H1 (cell line): ENCODE data around the gene FGF6. TPM values are rescaled to one million over a fixed set of nuclear protein-coding genes. Genes with fewer than 3 reads are reported as not detected.

ENCODE experiments used
- CTCF ChIA-PET: fragments of 300-600 bp; sonication (Branson Sonifier 250); formaldehyde crosslinking; loops from one replicate; lab custom pipeline; 2021; ENCODE audit not compliant: partially characterized antibody; lab: Charles Lee
- POLR2A ChIA-PET: fragments of 300-600 bp; sonication (Branson Sonifier 250); formaldehyde crosslinking; loops from one replicate; lab custom pipeline; 2021; ENCODE audit warnings: inconsistent platforms; ENCODE audit not compliant: partially characterized antibody; lab: Charles Lee
- DNase-seq, 2 experiments: peaks; one replicate each; pipeline versions ENCODE4 v3.0.0 to v3.0.0-alpha.2; 2010 to 2022; ENCODE audit warnings: low spot score in 2 of 2, low read depth in 1 of 2, mixed read lengths in 1 of 2
- FAIRE-seq: peaks from 2 replicates; lab custom pipeline; 2011; peaks lifted over from hg19 to GRCh38; lab: Jason Lieb, UNC
- H2AFZ ChIP-seq: 2 replicates; pipeline ENCODE4 v1.8.1; 2012; ENCODE audit warnings: low read length, inconsistent platforms
- H2AK5ac ChIP-seq: 2 replicates; pipeline ENCODE4 v1.6.1; 2013; ENCODE audit warnings: low read depth, low read length
- H2BK120ac ChIP-seq: replicated peaks from 2 replicates; pipeline ENCODE3; 2013; ENCODE audit warnings: low read depth, low read length, inconsistent platforms
- H2BK12ac ChIP-seq: 2 replicates; pipeline ENCODE4 v1.6.1; 2013; ENCODE audit warnings: low read depth, low read length
- H2BK15ac ChIP-seq: 2 replicates; pipeline ENCODE4 v1.6.1; 2013; ENCODE audit warnings: low read length
- H2BK20ac ChIP-seq: 2 replicates; pipeline ENCODE4 v1.6.1; 2013; ENCODE audit warnings: low read length
- H2BK5ac ChIP-seq: 2 replicates; pipeline ENCODE4 v1.6.1; 2013; ENCODE audit warnings: low read depth, low read length
- H3K14ac ChIP-seq: 2 replicates; pipeline ENCODE4 v1.6.1; 2013; ENCODE audit warnings: inconsistent platforms; ENCODE audit not compliant: insufficient read length
- H3K18ac ChIP-seq: 2 replicates; pipeline ENCODE4 v1.6.1; 2013; ENCODE audit warnings: low read length; ENCODE audit errors: extremely low read depth
- H3K23ac ChIP-seq: 2 replicates; pipeline ENCODE4 v1.6.1; 2013; ENCODE audit warnings: inconsistent platforms; ENCODE audit not compliant: insufficient read length
- H3K23me2 ChIP-seq: 2 replicates; pipeline ENCODE4 v1.6.1; 2013; ENCODE audit warnings: low read depth, low read length
- H3K27ac ChIP-seq: 2 replicates; pipeline ENCODE4 v1.6.1; 2011; ENCODE audit warnings: low read depth, low read length, inconsistent platforms
- H3K27me3 ChIP-seq, 4 experiments: replicated peaks in 1 of 4; 1 replicate in 1 of 4; 2 replicates in 3 of 4; pipeline versions ENCODE4 v1.6.1 to v1.8.1; 2011 to 2013; ENCODE audit warnings: low read length in 3 of 4, mild to moderate bottlenecking in 3 of 4, inconsistent platforms in 2 of 4, mixed read lengths in 2 of 4, moderate library complexity in 1 of 4; ENCODE audit not compliant: control insufficient read depth in 3 of 4, insufficient read depth in 3 of 4; ENCODE audit errors: extremely low read depth in 1 of 4
- H3K36me3 ChIP-seq, 4 experiments: 2 replicates each; pipeline versions ENCODE4 v1.6.1 to v1.8.1; 2011 to 2013; ENCODE audit warnings: mild to moderate bottlenecking in 4 of 4, low read length in 3 of 4, moderate library complexity in 2 of 4, control low read depth in 1 of 4, inconsistent platforms in 1 of 4; ENCODE audit not compliant: insufficient read depth in 4 of 4, control insufficient read depth in 2 of 4
- H3K4ac ChIP-seq: replicated peaks from 2 replicates; pipeline ENCODE3; 2013; ENCODE audit warnings: low read length, low read depth, mixed read lengths, inconsistent platforms; ENCODE audit not compliant: insufficient read length
- H3K4me1 ChIP-seq, 4 experiments: replicated peaks in 1 of 4; 1 replicate in 1 of 4; 2 replicates in 3 of 4; pipeline versions ENCODE4 v1.6.1 to v1.8.1; 2011 to 2013; ENCODE audit warnings: low read length in 3 of 4, inconsistent platforms in 2 of 4, mixed read lengths in 1 of 4; ENCODE audit not compliant: insufficient read depth in 4 of 4, control insufficient read depth in 3 of 4
- H3K4me2 ChIP-seq, 2 experiments: 2 replicates each; pipeline versions ENCODE4 v1.6.1 to v1.8.1; 2011 to 2013; ENCODE audit warnings: low read depth in 2 of 2, low read length in 2 of 2, control low read depth in 1 of 2, inconsistent platforms in 1 of 2, mild to moderate bottlenecking in 1 of 2; ENCODE audit not compliant: insufficient read depth in 1 of 2
- H3K4me3 ChIP-seq, 4 experiments: fragments of 200-600, 300-600 bp in 1 of 4; sonication (generic), shearing (Covaris generic), sonication (Bioruptor Twin) in 1 of 4; 2 replicates each; pipeline versions ENCODE4 v1.5.1 to v1.8.1; 2011 to 2016; ENCODE audit warnings: low read length in 4 of 4, low read depth in 3 of 4, control low read depth in 2 of 4, inconsistent platforms in 2 of 4, mild to moderate bottlenecking in 2 of 4, mixed read lengths in 1 of 4, moderate library complexity in 1 of 4; ENCODE audit not compliant: insufficient read depth in 2 of 4; ENCODE audit errors: extremely low read depth in 1 of 4
- H3K56ac ChIP-seq: replicated peaks from 2 replicates; pipeline ENCODE3; 2013; ENCODE audit warnings: low read depth, mild to moderate bottlenecking, mixed read lengths, low read length, inconsistent platforms; ENCODE audit not compliant: insufficient read length
- H3K79me1 ChIP-seq: 2 replicates; pipeline ENCODE4 v1.6.1; 2013; ENCODE audit warnings: low read depth, low read length, control low read depth
- H3K79me2 ChIP-seq, 2 experiments: 2 replicates each; pipeline versions ENCODE4 v1.6.1 to v1.8.1; 2012 to 2013; ENCODE audit warnings: low read length in 2 of 2, mild to moderate bottlenecking in 2 of 2, inconsistent platforms in 1 of 2; ENCODE audit not compliant: insufficient read depth in 2 of 2, control insufficient read depth in 1 of 2
- H3K9ac ChIP-seq, 4 experiments: replicated peaks in 1 of 4; 1 replicate in 1 of 4; 2 replicates in 3 of 4; pipeline versions ENCODE4 v1.6.1 to v1.8.1; 2011 to 2013; ENCODE audit warnings: low read depth in 3 of 4, low read length in 3 of 4, control low read depth in 2 of 4, mild to moderate bottlenecking in 2 of 4, moderate library complexity in 2 of 4, inconsistent platforms in 1 of 4; ENCODE audit errors: extremely low read depth in 1 of 4
- H3K9me3 ChIP-seq, 2 experiments: 2 replicates each; pipeline versions ENCODE4 v1.6.1 to v1.8.1; 2012 to 2013; ENCODE audit warnings: mild to moderate bottlenecking in 2 of 2, moderate library complexity in 2 of 2, control low read depth in 1 of 2, inconsistent platforms in 1 of 2, low read depth in 1 of 2, low read length in 1 of 2, mixed read lengths in 1 of 2; ENCODE audit not compliant: insufficient read depth in 2 of 2
- H4K20me1 ChIP-seq, 2 experiments: replicated peaks in 1 of 2; 2 replicates each; pipeline versions ENCODE3 to v1.8.1; 2011 to 2013; ENCODE audit warnings: inconsistent platforms in 2 of 2, low read length in 2 of 2, mild to moderate bottlenecking in 1 of 2; ENCODE audit not compliant: insufficient read depth in 2 of 2, control insufficient read depth in 1 of 2
- H4K5ac ChIP-seq: 2 replicates; pipeline ENCODE4 v1.6.1; 2013; ENCODE audit warnings: low read length, low read depth, mixed read lengths, inconsistent platforms; ENCODE audit not compliant: insufficient read length
- H4K8ac ChIP-seq: 2 replicates; pipeline ENCODE4 v1.8.0; 2013; ENCODE audit warnings: mild to moderate bottlenecking, moderate library complexity, low read length, inconsistent platforms; ENCODE audit not compliant: insufficient read depth; ENCODE audit errors: extremely low read depth
- H4K91ac ChIP-seq: replicated peaks from 2 replicates; pipeline ENCODE3; 2013; ENCODE audit warnings: low read length, mixed read lengths, inconsistent platforms; ENCODE audit not compliant: insufficient read length
- CBX8 ChIP-seq: fragments of 300-800, 300-1000 bp; sonication (generic); IDR thresholded peaks from 2 replicates; pipeline ENCODE4 v1.7.1; 2016; ENCODE audit warnings: low read depth, low read length, borderline replicate concordance
- CHD2 ChIP-seq: IDR thresholded peaks from 2 replicates; pipeline ENCODE4 v1.6.1; 2012; ENCODE audit warnings: low read length, improper control_type of control experiment
- KDM1A ChIP-seq: fragments of 200-600, 300-600 bp; sonication (generic); IDR thresholded peaks from 2 replicates; pipeline ENCODE4 v1.7.1; 2016; ENCODE audit warnings: mild to moderate bottlenecking, low read length, borderline replicate concordance
- SAP30 ChIP-seq: fragments of 300-600 bp; sonication (generic); IDR thresholded peaks from 2 replicates; pipeline ENCODE4 v1.7.1; 2012; ENCODE audit warnings: low read length, moderate library complexity, mild to moderate bottlenecking, inconsistent platforms; ENCODE audit not compliant: insufficient read depth, insufficient replicate concordance
- WGBS, 2 experiments: shearing (Covaris generic) in 1 of 2; methylation state at CpG; one replicate each; pipeline versions ENCODE4 v1.1.6 to v1.1.7; 2013 to 2015; ENCODE audit warnings: low lambda C conversion rate in 2 of 2, mixed read lengths in 2 of 2, inconsistent platforms in 1 of 2, low coverage in 1 of 2, missing lambda C conversion rate in 1 of 2; ENCODE audit not compliant: insufficient replicate concordance in 2 of 2, insufficient coverage in 1 of 2, insufficient read length in 1 of 2; ENCODE audit errors: extremely low coverage in 1 of 2, missing lambda C conversion rate in 1 of 2; 5-methylcytosine and 5-hydroxymethylcytosine counted together
- polyA plus RNA-seq, 7 experiments: library from polyadenylated mRNA; depleted of rRNA in 3 of 7; stranded (reverse) in 5 of 7; unstranded in 2 of 7; fragments of >200 nt in 5 of 7; fragments of 200-250 nt in 2 of 7; gene quantifications; 1 replicate in 5 of 7; 2 replicates in 1 of 7; 4 replicates in 1 of 7; pipeline versions ENCODE4 v1.2.1 to v1.2.3, GENCODE V29; 2011 to 2013; ENCODE audit warnings: missing spikeins in 2 of 7, mixed read lengths in 2 of 7
- total RNA-seq: library from RNA; stranded (reverse); fragmentation: NEBNext Ultra II Directional; extraction: Animal tissue kit (Norgen Biotek cat#: 25700); gene quantifications from 2 replicates; pipeline ENCODE4 v1.2.1, GENCODE V29; 2021

FGF6 gene
- total and polyA plus RNA-seq, 2 of the 8 experiments (the other 6 are each of a cell fraction or from before 2014, with no cell fraction given), result not detected

- CTCF ChIA-PET, result interaction anchor here (0.9 to 4.0 kb wide), 5 partner anchors 8 to 61 kb away, joined by 3 to 16 read pairs (median 4); no protein-coding TSS in a partner anchor
- FAIRE-seq, result no peak
- 95% methylated on average over 8 of the region's 8 CpGs; no CpG with 5 or more reads in 1 of the 2 experiments for WGBS, 2 experiments
- no peak for TF ChIP-seq SAP30
- no peak for TF ChIP-seq CBX8
- TF ChIP-seq KDM1A, result no peak
- no peak for TF ChIP-seq CHD2
Observed at GRCh38 chr12:4444031-4444430, 1.6 kb downstream of the FGF6 start.

More at GRCh38 chr12:4444031-4444430, 1.6 kb downstream of the FGF6 start:
- Histone ChIP-seq H3K36me3 (no peaks in the 10 kb centered on the region), H4K5ac (no peak overlapping the region), H3K9me3 (no peaks in the 10 kb centered on the region), H3K23me2 (peaks cover 4% of the 10 kb centered on the region; the same call in 1 of the 2 replicates), H3K4me1 (peaks cover 12 to 24% (median 19%) of the 10 kb centered on the region in 4 experiments), H4K8ac (peak overlapping the region; percentile 51; the same call in 1 of the 2 replicates), H2BK120ac (no peak overlapping the region), H2AK5ac (peak overlapping the region; percentile 78; the same call in 1 of the 2 replicates), H2BK15ac (no peak overlapping the region), H3K27ac (no peak overlapping the region), H2BK12ac (peak overlapping the region; percentile 77; the same call in 1 of the 2 replicates), H2AFZ (no peak overlapping the region), H3K4ac (no peak overlapping the region), H2BK20ac (peak overlapping the region; percentile 40), H3K9ac (no peak overlapping the region), H2BK5ac (peak overlapping the region; percentile 48), H3K4me2 (no peak overlapping the region), H3K27me3 (no peaks in the 10 kb centered on the region), H3K18ac (0 out of 2 replicates have a peak overlapping the region, but pooled peaks have one; percentile 11), H3K56ac (no peak overlapping the region), H4K91ac (peak overlapping the region; percentile 36), H4K20me1 (no peaks in the 10 kb centered on the region), H3K79me1 (no peaks in the 10 kb centered on the region), H3K14ac (no peak overlapping the region), H3K23ac (no peak overlapping the region), H3K4me3 (no peak overlapping the region), H3K79me2 (no peaks in the 10 kb centered on the region)
- POLR2A ChIA-PET, result interaction anchor here (1.3 kb wide), 1 partner anchor 15 kb away, joined by 4 read pairs; no protein-coding TSS in a partner anchor
- DNase-seq, result no peak
